PC-3 (cell line): ENCODE data around the gene GATD1.

Experiments used
- CTCF ChIP-seq: fragments of 300-600 bp; sonication (generic); conservative IDR thresholded peaks from 2 replicates; pipeline ENCODE4 v1.5.1; 2017; ENCODE audit warnings: antibody characterized with exemption, low read depth, mild to moderate bottlenecking, low read length
- EZH2 ChIP-seq: fragments of 300-600 bp; sonication (generic); IDR thresholded peaks from one replicate; pipeline ENCODE4 v1.6.1; 2017; ENCODE audit warnings: antibody characterized with exemption, mild to moderate bottlenecking, low read length; ENCODE audit not compliant: unreplicated experiment
- EZH2phosphoT487 ChIP-seq: fragments of 300-600 bp; sonication (generic); IDR thresholded peaks from 2 replicates; pipeline ENCODE4 v1.6.1; 2018; ENCODE audit warnings: mild to moderate bottlenecking, antibody characterized with exemption, low read length, borderline replicate concordance

DNA sequence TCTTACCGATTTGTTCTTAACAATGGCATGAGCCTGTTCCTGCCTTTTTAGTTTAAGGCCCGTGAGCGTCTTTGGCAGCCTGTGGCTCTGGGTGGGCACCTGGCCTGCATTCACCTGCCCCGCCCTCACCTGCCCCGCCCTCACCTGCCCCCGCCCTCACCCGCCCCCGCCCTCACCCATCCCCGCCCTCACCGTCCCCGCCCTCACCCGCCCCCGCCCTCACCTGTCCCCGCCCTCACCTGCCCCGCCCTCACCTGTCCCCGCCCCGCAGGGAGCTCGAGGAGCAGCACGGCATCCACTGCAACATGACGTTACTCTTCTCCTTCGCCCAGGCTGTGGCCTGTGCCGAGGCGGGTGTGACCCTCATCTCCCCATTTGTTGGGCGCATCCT lies 14.2 kb downstream of the GATD1 start:
- TF ChIP-seq CTCF (no peak), EZH2 (no peak), EZH2phosphoT487 (no peak)
